ENCODE results near the gene EID2B. TPM values are rescaled to one million over a fixed set of nuclear protein-coding genes. Genes with fewer than 3 reads are reported as not detected.

EID2B gene
- total and polyA plus RNA-seq, 9 of the 15 experiments (the other 6 are each of a cell fraction or from before 2014, with no cell fraction given), result 2.8 to 8.8 (median 4.8) TPM

DNA sequence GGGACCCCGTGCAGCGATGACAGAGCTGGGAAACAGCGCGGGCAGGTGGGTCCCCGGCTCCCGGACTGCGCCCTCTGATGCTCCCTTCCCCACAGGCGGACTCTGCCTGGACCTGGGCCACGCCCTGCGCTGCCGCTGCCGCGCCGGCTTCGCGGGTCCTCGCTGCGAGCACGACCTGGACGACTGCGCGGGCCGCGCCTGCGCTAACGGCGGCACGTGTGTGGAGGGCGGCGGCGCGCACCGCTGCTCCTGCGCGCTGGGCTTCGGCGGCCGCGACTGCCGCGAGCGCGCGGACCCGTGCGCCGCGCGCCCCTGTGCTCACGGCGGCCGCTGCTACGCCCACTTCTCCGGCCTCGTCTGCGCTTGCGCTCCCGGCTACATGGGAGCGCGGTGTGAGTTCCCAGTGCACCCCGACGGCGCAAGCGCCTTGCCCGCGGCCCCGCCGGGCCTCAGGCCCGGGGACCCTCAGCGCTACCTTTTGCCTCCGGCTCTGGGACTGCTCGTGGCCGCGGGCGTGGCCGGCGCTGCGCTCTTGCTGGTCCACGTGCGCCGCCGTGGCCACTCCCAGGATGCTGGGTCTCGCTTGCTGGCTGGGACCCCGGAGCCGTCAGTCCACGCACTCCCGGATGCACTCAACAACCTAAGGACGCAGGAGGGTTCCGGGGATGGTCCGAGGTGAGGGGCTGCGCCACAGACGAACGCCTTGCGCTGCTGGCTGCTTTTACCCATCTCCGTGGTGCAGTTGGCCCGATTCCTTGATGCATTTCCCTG, 25.5 kb downstream of the EID2B start (continued):
- TF ChIP-seq, protein P1, sequence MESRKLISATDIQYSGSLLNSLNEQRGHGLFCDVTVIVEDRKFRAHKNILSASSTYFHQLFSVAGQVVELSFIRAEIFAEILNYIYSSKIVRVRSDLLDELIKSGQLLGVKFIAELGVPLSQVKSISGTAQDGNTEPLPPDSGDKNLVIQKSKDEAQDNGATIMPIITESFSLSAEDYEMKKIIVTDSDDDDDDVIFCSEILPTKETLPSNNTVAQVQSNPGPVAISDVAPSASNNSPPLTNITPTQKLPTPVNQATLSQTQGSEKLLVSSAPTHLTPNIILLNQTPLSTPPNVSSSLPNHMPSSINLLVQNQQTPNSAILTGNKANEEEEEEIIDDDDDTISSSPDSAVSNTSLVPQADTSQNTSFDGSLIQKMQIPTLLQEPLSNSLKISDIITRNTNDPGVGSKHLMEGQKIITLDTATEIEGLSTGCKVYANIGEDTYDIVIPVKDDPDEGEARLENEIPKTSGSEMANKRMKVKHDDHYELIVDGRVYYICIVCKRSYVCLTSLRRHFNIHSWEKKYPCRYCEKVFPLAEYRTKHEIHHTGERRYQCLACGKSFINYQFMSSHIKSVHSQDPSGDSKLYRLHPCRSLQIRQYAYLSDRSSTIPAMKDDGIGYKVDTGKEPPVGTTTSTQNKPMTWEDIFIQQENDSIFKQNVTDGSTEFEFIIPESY (CRISPR knock-in tag; IDR thresholded peaks at IDR 0.05), result peak; percentile 83
- TF ChIP-seq NR4A1 (CRISPR knock-in tag; IDR thresholded peaks at IDR 0.05) (no peak), NR4A1 (tag; IDR thresholded peaks at IDR 0.05) (peak; percentile 57; the same call in 1 of the 2 replicates), NFRKB (IDR thresholded peaks at IDR 0.05; ENCODE audit: low read depth) (no peak), TCF3 (CRISPR knock-in tag; IDR thresholded peaks at IDR 0.05) (peak; percentile 31; the same call in 1 of the 2 replicates), TEAD2 (tag; IDR thresholded peaks at IDR 0.05) (no peak), ZNF175 (CRISPR knock-in tag; IDR thresholded peaks at IDR 0.05; ENCODE audit: low read depth) (peak; percentile 51; the same call in 1 of the 2 replicates), SMARCC2 (IDR thresholded peaks at IDR 0.05; ENCODE audit: low read depth) (no peak), KDM1A (IDR thresholded peaks at IDR 0.05) (peak; percentile 55 to 61; a peak in 3 of 4 replicates), TRIM28 (IDR thresholded peaks at IDR 0.05) (no peak), ZNF197 (CRISPR knock-in tag; IDR thresholded peaks at IDR 0.05; ENCODE audit: low read depth) (no peak), ZNF778 (CRISPR knock-in tag; IDR thresholded peaks at IDR 0.05) (no peak), ZBTB8A (IDR thresholded peaks at IDR 0.05; ENCODE audit: partially characterized antibody) (no peak), SMAD3 (CRISPR knock-in tag; conservative IDR thresholded peaks at IDR 0.05) (no peak), YBX1 (IDR thresholded peaks at IDR 0.05) (no peak), SMARCB1 (IDR thresholded peaks at IDR 0.05; ENCODE audit: insufficient read length, low read depth) (no peak), KDM5B (IDR thresholded peaks at IDR 0.05; ENCODE audit: insufficient replicate concordance, low read depth, low read length) (peak; percentile 52), ZNF584 (CRISPR knock-in tag; IDR thresholded peaks at IDR 0.05; ENCODE audit: low read depth) (no peak), HOXB6 (CRISPR knock-in tag; IDR thresholded peaks at IDR 0.05; ENCODE audit: borderline replicate concordance) (no peak), MCM2 (IDR thresholded peaks at IDR 0.05; ENCODE audit: low read depth) (no peak)
- TF ChIP-seq, protein P2, sequence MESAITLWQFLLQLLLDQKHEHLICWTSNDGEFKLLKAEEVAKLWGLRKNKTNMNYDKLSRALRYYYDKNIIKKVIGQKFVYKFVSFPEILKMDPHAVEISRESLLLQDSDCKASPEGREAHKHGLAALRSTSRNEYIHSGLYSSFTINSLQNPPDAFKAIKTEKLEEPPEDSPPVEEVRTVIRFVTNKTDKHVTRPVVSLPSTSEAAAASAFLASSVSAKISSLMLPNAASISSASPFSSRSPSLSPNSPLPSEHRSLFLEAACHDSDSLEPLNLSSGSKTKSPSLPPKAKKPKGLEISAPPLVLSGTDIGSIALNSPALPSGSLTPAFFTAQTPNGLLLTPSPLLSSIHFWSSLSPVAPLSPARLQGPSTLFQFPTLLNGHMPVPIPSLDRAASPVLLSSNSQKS (CRISPR knock-in tag; IDR thresholded peaks at IDR 0.05), result no peak
- TF ChIP-seq, protein P3, sequence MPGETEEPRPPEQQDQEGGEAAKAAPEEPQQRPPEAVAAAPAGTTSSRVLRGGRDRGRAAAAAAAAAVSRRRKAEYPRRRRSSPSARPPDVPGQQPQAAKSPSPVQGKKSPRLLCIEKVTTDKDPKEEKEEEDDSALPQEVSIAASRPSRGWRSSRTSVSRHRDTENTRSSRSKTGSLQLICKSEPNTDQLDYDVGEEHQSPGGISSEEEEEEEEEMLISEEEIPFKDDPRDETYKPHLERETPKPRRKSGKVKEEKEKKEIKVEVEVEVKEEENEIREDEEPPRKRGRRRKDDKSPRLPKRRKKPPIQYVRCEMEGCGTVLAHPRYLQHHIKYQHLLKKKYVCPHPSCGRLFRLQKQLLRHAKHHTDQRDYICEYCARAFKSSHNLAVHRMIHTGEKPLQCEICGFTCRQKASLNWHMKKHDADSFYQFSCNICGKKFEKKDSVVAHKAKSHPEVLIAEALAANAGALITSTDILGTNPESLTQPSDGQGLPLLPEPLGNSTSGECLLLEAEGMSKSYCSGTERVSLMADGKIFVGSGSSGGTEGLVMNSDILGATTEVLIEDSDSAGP (CRISPR knock-in tag; IDR thresholded peaks at IDR 0.05), result no peak
- TF ChIP-seq, protein P4, sequence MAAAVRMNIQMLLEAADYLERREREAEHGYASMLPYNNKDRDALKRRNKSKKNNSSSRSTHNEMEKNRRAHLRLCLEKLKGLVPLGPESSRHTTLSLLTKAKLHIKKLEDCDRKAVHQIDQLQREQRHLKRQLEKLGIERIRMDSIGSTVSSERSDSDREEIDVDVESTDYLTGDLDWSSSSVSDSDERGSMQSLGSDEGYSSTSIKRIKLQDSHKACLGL (CRISPR knock-in tag; IDR thresholded peaks at IDR 0.05; ENCODE audit: borderline replicate concordance, poor library complexity, severe bottlenecking), result peak; percentile 48
